H1 (cell line): Measurements from ENCODE around the gene ZNF226. TPM values are rescaled to one million over a fixed set of nuclear protein-coding genes. Genes with fewer than 3 reads are reported as not detected.

Experiments
- CTCF ChIA-PET: fragments of 300-600 bp; sonication (Branson Sonifier 250); formaldehyde crosslinking; loops from one replicate; lab custom pipeline; 2021; ENCODE audit not compliant: partially characterized antibody; lab: Charles Lee
- POLR2A ChIA-PET: fragments of 300-600 bp; sonication (Branson Sonifier 250); formaldehyde crosslinking; loops from one replicate; lab custom pipeline; 2021; ENCODE audit warnings: inconsistent platforms; ENCODE audit not compliant: partially characterized antibody; lab: Charles Lee
- DNase-seq, 2 experiments: peaks; one replicate each; pipeline versions ENCODE4 v3.0.0 to v3.0.0-alpha.2; 2010 to 2022; ENCODE audit warnings: low spot score in 2 of 2, low read depth in 1 of 2, mixed read lengths in 1 of 2
- FAIRE-seq: peaks from 2 replicates; lab custom pipeline; 2011; peaks lifted over from hg19 to GRCh38; lab: Jason Lieb, UNC
- H2AFZ ChIP-seq: 2 replicates; pipeline ENCODE4 v1.8.1; 2012; ENCODE audit warnings: low read length, inconsistent platforms
- H2AK5ac ChIP-seq: 2 replicates; pipeline ENCODE4 v1.6.1; 2013; ENCODE audit warnings: low read depth, low read length
- H2BK120ac ChIP-seq: replicated peaks from 2 replicates; pipeline ENCODE3; 2013; ENCODE audit warnings: low read depth, low read length, inconsistent platforms
- H2BK12ac ChIP-seq: 2 replicates; pipeline ENCODE4 v1.6.1; 2013; ENCODE audit warnings: low read depth, low read length
- H2BK15ac ChIP-seq: 2 replicates; pipeline ENCODE4 v1.6.1; 2013; ENCODE audit warnings: low read length
- H2BK20ac ChIP-seq: 2 replicates; pipeline ENCODE4 v1.6.1; 2013; ENCODE audit warnings: low read length
- H2BK5ac ChIP-seq: 2 replicates; pipeline ENCODE4 v1.6.1; 2013; ENCODE audit warnings: low read depth, low read length
- H3K14ac ChIP-seq: 2 replicates; pipeline ENCODE4 v1.6.1; 2013; ENCODE audit warnings: inconsistent platforms; ENCODE audit not compliant: insufficient read length
- H3K18ac ChIP-seq: 2 replicates; pipeline ENCODE4 v1.6.1; 2013; ENCODE audit warnings: low read length; ENCODE audit errors: extremely low read depth
- H3K23ac ChIP-seq: 2 replicates; pipeline ENCODE4 v1.6.1; 2013; ENCODE audit warnings: inconsistent platforms; ENCODE audit not compliant: insufficient read length
- H3K23me2 ChIP-seq: 2 replicates; pipeline ENCODE4 v1.6.1; 2013; ENCODE audit warnings: low read depth, low read length
- H3K27ac ChIP-seq: 2 replicates; pipeline ENCODE4 v1.6.1; 2011; ENCODE audit warnings: low read depth, low read length, inconsistent platforms
- H3K27me3 ChIP-seq, 4 experiments: replicated peaks in 1 of 4; 1 replicate in 1 of 4; 2 replicates in 3 of 4; pipeline versions ENCODE4 v1.6.1 to v1.8.1; 2011 to 2013; ENCODE audit warnings: low read length in 3 of 4, mild to moderate bottlenecking in 3 of 4, inconsistent platforms in 2 of 4, mixed read lengths in 2 of 4, moderate library complexity in 1 of 4; ENCODE audit not compliant: control insufficient read depth in 3 of 4, insufficient read depth in 3 of 4; ENCODE audit errors: extremely low read depth in 1 of 4
- H3K36me3 ChIP-seq, 4 experiments: 2 replicates each; pipeline versions ENCODE4 v1.6.1 to v1.8.1; 2011 to 2013; ENCODE audit warnings: mild to moderate bottlenecking in 4 of 4, low read length in 3 of 4, moderate library complexity in 2 of 4, control low read depth in 1 of 4, inconsistent platforms in 1 of 4; ENCODE audit not compliant: insufficient read depth in 4 of 4, control insufficient read depth in 2 of 4
- H3K4ac ChIP-seq: replicated peaks from 2 replicates; pipeline ENCODE3; 2013; ENCODE audit warnings: low read length, low read depth, mixed read lengths, inconsistent platforms; ENCODE audit not compliant: insufficient read length
- H3K4me1 ChIP-seq, 4 experiments: replicated peaks in 1 of 4; 1 replicate in 1 of 4; 2 replicates in 3 of 4; pipeline versions ENCODE4 v1.6.1 to v1.8.1; 2011 to 2013; ENCODE audit warnings: low read length in 3 of 4, inconsistent platforms in 2 of 4, mixed read lengths in 1 of 4; ENCODE audit not compliant: insufficient read depth in 4 of 4, control insufficient read depth in 3 of 4
- H3K4me2 ChIP-seq, 2 experiments: 2 replicates each; pipeline versions ENCODE4 v1.6.1 to v1.8.1; 2011 to 2013; ENCODE audit warnings: low read depth in 2 of 2, low read length in 2 of 2, control low read depth in 1 of 2, inconsistent platforms in 1 of 2, mild to moderate bottlenecking in 1 of 2; ENCODE audit not compliant: insufficient read depth in 1 of 2
- H3K4me3 ChIP-seq, 4 experiments: fragments of 200-600, 300-600 bp in 1 of 4; sonication (generic), shearing (Covaris generic), sonication (Bioruptor Twin) in 1 of 4; 2 replicates each; pipeline versions ENCODE4 v1.5.1 to v1.8.1; 2011 to 2016; ENCODE audit warnings: low read length in 4 of 4, low read depth in 3 of 4, control low read depth in 2 of 4, inconsistent platforms in 2 of 4, mild to moderate bottlenecking in 2 of 4, mixed read lengths in 1 of 4, moderate library complexity in 1 of 4; ENCODE audit not compliant: insufficient read depth in 2 of 4; ENCODE audit errors: extremely low read depth in 1 of 4
- H3K56ac ChIP-seq: replicated peaks from 2 replicates; pipeline ENCODE3; 2013; ENCODE audit warnings: low read depth, mild to moderate bottlenecking, mixed read lengths, low read length, inconsistent platforms; ENCODE audit not compliant: insufficient read length
- H3K79me1 ChIP-seq: 2 replicates; pipeline ENCODE4 v1.6.1; 2013; ENCODE audit warnings: low read depth, low read length, control low read depth
- H3K79me2 ChIP-seq, 2 experiments: 2 replicates each; pipeline versions ENCODE4 v1.6.1 to v1.8.1; 2012 to 2013; ENCODE audit warnings: low read length in 2 of 2, mild to moderate bottlenecking in 2 of 2, inconsistent platforms in 1 of 2; ENCODE audit not compliant: insufficient read depth in 2 of 2, control insufficient read depth in 1 of 2
- H3K9ac ChIP-seq, 4 experiments: replicated peaks in 1 of 4; 1 replicate in 1 of 4; 2 replicates in 3 of 4; pipeline versions ENCODE4 v1.6.1 to v1.8.1; 2011 to 2013; ENCODE audit warnings: low read depth in 3 of 4, low read length in 3 of 4, control low read depth in 2 of 4, mild to moderate bottlenecking in 2 of 4, moderate library complexity in 2 of 4, inconsistent platforms in 1 of 4; ENCODE audit errors: extremely low read depth in 1 of 4
- H3K9me3 ChIP-seq, 2 experiments: 2 replicates each; pipeline versions ENCODE4 v1.6.1 to v1.8.1; 2012 to 2013; ENCODE audit warnings: mild to moderate bottlenecking in 2 of 2, moderate library complexity in 2 of 2, control low read depth in 1 of 2, inconsistent platforms in 1 of 2, low read depth in 1 of 2, low read length in 1 of 2, mixed read lengths in 1 of 2; ENCODE audit not compliant: insufficient read depth in 2 of 2
- H4K20me1 ChIP-seq, 2 experiments: replicated peaks in 1 of 2; 2 replicates each; pipeline versions ENCODE3 to v1.8.1; 2011 to 2013; ENCODE audit warnings: inconsistent platforms in 2 of 2, low read length in 2 of 2, mild to moderate bottlenecking in 1 of 2; ENCODE audit not compliant: insufficient read depth in 2 of 2, control insufficient read depth in 1 of 2
- H4K5ac ChIP-seq: 2 replicates; pipeline ENCODE4 v1.6.1; 2013; ENCODE audit warnings: low read length, low read depth, mixed read lengths, inconsistent platforms; ENCODE audit not compliant: insufficient read length
- H4K8ac ChIP-seq: 2 replicates; pipeline ENCODE4 v1.8.0; 2013; ENCODE audit warnings: mild to moderate bottlenecking, moderate library complexity, low read length, inconsistent platforms; ENCODE audit not compliant: insufficient read depth; ENCODE audit errors: extremely low read depth
- H4K91ac ChIP-seq: replicated peaks from 2 replicates; pipeline ENCODE3; 2013; ENCODE audit warnings: low read length, mixed read lengths, inconsistent platforms; ENCODE audit not compliant: insufficient read length
- GABPA ChIP-seq: IDR thresholded peaks from 2 replicates; pipeline ENCODE4 v1.6.1; 2011; ENCODE audit warnings: mild to moderate bottlenecking, low read length, moderate library complexity, borderline replicate concordance; ENCODE audit not compliant: insufficient read depth
- JUND ChIP-seq: IDR thresholded peaks from 2 replicates; pipeline ENCODE4 v1.6.1; 2011; ENCODE audit warnings: mild to moderate bottlenecking, improper control_type of control experiment, low read length
- MAX ChIP-seq: IDR thresholded peaks from 2 replicates; pipeline ENCODE4 v1.6.1; 2012; ENCODE audit warnings: inconsistent platforms
- POU5F1 ChIP-seq: IDR thresholded peaks from 2 replicates; pipeline ENCODE4 v1.6.1; 2011; ENCODE audit warnings: low read depth, mild to moderate bottlenecking, low read length, moderate library complexity
- RXRA ChIP-seq: IDR thresholded peaks from 2 replicates; pipeline ENCODE4 v1.6.1; 2011; ENCODE audit warnings: low read depth, mild to moderate bottlenecking, low read length, moderate library complexity; ENCODE audit not compliant: insufficient read depth
- SUZ12 ChIP-seq: fragments of 200-600 bp; sonication (generic); IDR thresholded peaks from 2 replicates; pipeline ENCODE4 v1.6.1; 2012; ENCODE audit warnings: mild to moderate bottlenecking, inconsistent platforms, low read length, moderate library complexity, mixed read lengths
- WGBS, 2 experiments: shearing (Covaris generic) in 1 of 2; methylation state at CpG; one replicate each; pipeline versions ENCODE4 v1.1.6 to v1.1.7; 2013 to 2015; ENCODE audit warnings: low lambda C conversion rate in 2 of 2, mixed read lengths in 2 of 2, inconsistent platforms in 1 of 2, low coverage in 1 of 2, missing lambda C conversion rate in 1 of 2; ENCODE audit not compliant: insufficient replicate concordance in 2 of 2, insufficient coverage in 1 of 2, insufficient read length in 1 of 2; ENCODE audit errors: extremely low coverage in 1 of 2, missing lambda C conversion rate in 1 of 2; 5-methylcytosine and 5-hydroxymethylcytosine counted together
- polyA plus RNA-seq, 7 experiments: library from polyadenylated mRNA; depleted of rRNA in 3 of 7; stranded (reverse) in 5 of 7; unstranded in 2 of 7; fragments of >200 nt in 5 of 7; fragments of 200-250 nt in 2 of 7; gene quantifications; 1 replicate in 5 of 7; 2 replicates in 1 of 7; 4 replicates in 1 of 7; pipeline versions ENCODE4 v1.2.1 to v1.2.3, GENCODE V29; 2011 to 2013; ENCODE audit warnings: missing spikeins in 2 of 7, mixed read lengths in 2 of 7
- total RNA-seq: library from RNA; stranded (reverse); fragmentation: NEBNext Ultra II Directional; extraction: Animal tissue kit (Norgen Biotek cat#: 25700); gene quantifications from 2 replicates; pipeline ENCODE4 v1.2.1, GENCODE V29; 2021
- TF ChIP-seq, protein P1 (sequence below), 3 experiments: IDR thresholded peaks; 1 replicate in 2 of 3; 2 replicates in 1 of 3; pipeline versions ENCODE4 v1.5.1 to v1.6.1; 2011; ENCODE audit warnings: low read length in 3 of 3, mild to moderate bottlenecking in 3 of 3, inconsistent platforms in 2 of 3, low read depth in 1 of 3, moderate library complexity in 1 of 3; ENCODE audit not compliant: insufficient read depth in 1 of 3; ENCODE audit errors: control extremely low read depth in 1 of 3

Gene ZNF226
- total and polyA plus RNA-seq, 2 of the 8 experiments (the other 6 are each of a cell fraction or from before 2014, with no cell fraction given) = 4.1 to 18.3 TPM

DNA sequence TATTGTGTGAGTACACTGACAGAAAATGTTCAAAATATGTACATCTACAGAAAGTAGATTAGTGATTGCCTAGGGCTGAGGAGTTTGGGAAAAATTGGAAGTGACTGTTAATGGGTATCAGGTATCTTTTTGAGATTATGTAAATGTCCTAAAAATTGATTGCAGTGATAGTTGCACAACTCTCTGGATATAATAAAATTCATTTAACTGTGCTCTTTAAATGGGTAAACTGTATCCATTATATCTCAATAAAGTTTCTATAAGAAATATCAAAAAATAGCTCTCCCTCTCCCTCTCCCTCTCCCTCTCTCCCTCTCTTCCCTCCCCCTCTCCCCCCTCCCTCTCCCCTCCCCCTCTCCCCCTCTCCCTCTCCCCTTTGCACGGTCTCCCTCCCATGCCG lies 38.1 kb downstream of the ZNF226 start:
- no peak overlapping the region for H3K4ac ChIP-seq
- H3K79me2 ChIP-seq = no peaks in the 10 kb centered on the region
- FAIRE-seq (no peak), DNase-seq (no peak)
- H2BK12ac ChIP-seq = no peak overlapping the region
- H3K4me2 ChIP-seq = no peak overlapping the region
- no peak overlapping the region for H4K8ac ChIP-seq
- H3K9ac ChIP-seq = no peak overlapping the region
- ChIA-PET POLR2A (no interaction called here), CTCF (no interaction called here)
- H3K27me3 ChIP-seq = 0 out of 7 replicates have a peak, but pooled peaks cover 0 to 2% (median 0%) of the 10 kb centered on the region in 4 experiments
- H3K4me3 ChIP-seq = no peak overlapping the region
- no CpG with 5 or more reads among the region's 2 CpGs for WGBS, 2 experiments
- H3K14ac ChIP-seq = no peak overlapping the region
- H3K9me3 ChIP-seq = peaks cover 20 to 23% of the 10 kb centered on the region in 2 experiments
- TF ChIP-seq GABPA (no peak), MAX (no peak), JUND (no peak), POU5F1 (no peak), SUZ12 (no peak), RXRA (no peak)
- TF ChIP-seq, protein P1, sequence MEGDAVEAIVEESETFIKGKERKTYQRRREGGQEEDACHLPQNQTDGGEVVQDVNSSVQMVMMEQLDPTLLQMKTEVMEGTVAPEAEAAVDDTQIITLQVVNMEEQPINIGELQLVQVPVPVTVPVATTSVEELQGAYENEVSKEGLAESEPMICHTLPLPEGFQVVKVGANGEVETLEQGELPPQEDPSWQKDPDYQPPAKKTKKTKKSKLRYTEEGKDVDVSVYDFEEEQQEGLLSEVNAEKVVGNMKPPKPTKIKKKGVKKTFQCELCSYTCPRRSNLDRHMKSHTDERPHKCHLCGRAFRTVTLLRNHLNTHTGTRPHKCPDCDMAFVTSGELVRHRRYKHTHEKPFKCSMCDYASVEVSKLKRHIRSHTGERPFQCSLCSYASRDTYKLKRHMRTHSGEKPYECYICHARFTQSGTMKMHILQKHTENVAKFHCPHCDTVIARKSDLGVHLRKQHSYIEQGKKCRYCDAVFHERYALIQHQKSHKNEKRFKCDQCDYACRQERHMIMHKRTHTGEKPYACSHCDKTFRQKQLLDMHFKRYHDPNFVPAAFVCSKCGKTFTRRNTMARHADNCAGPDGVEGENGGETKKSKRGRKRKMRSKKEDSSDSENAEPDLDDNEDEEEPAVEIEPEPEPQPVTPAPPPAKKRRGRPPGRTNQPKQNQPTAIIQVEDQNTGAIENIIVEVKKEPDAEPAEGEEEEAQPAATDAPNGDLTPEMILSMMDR (IDR thresholded peaks at IDR 0.05; ENCODE audit: control extremely low read depth in 1 of 3, insufficient read depth in 1 of 3, low read depth in 1 of 3, low read length in 3 of 3) = no peak
- no peak overlapping the region for H3K56ac ChIP-seq
- no peak overlapping the region for H2BK120ac ChIP-seq
- H3K23ac ChIP-seq = no peak overlapping the region
- H2BK5ac ChIP-seq = no peak overlapping the region
- no peak overlapping the region for H2BK20ac ChIP-seq
- H3K36me3 ChIP-seq = no peaks in the 10 kb centered on the region
- no peak overlapping the region for H2BK15ac ChIP-seq
- H4K20me1 ChIP-seq = no peaks in the 10 kb centered on the region
- H3K4me1 ChIP-seq = no peaks in the 10 kb centered on the region
- H4K5ac ChIP-seq = no peak overlapping the region
- H2AK5ac ChIP-seq = no peak overlapping the region
- no peak overlapping the region for H2AFZ ChIP-seq
- peaks cover 2% of the 10 kb centered on the region; the same call in 1 of the 2 replicates for H3K23me2 ChIP-seq
- no peak overlapping the region for H4K91ac ChIP-seq
- no peaks in the 10 kb centered on the region for H3K79me1 ChIP-seq
- H3K18ac ChIP-seq = no peak overlapping the region
- H3K27ac ChIP-seq = no peak overlapping the region
